CD4-positive, alpha-beta T cell treated with Interleukin-1 beta for 1 hour (primary cell): ENCODE data around the gene ARL4A.
A peak's percentile ranks its signal among the peaks of the same experiment; 100 is the strongest.

ENCODE experiments used
- DNase-seq, 2 donors: peaks; one replicate each; pipeline ENCODE4 v3.0.0-alpha.2; 2020 to 2022

ARL4A gene

DNA sequence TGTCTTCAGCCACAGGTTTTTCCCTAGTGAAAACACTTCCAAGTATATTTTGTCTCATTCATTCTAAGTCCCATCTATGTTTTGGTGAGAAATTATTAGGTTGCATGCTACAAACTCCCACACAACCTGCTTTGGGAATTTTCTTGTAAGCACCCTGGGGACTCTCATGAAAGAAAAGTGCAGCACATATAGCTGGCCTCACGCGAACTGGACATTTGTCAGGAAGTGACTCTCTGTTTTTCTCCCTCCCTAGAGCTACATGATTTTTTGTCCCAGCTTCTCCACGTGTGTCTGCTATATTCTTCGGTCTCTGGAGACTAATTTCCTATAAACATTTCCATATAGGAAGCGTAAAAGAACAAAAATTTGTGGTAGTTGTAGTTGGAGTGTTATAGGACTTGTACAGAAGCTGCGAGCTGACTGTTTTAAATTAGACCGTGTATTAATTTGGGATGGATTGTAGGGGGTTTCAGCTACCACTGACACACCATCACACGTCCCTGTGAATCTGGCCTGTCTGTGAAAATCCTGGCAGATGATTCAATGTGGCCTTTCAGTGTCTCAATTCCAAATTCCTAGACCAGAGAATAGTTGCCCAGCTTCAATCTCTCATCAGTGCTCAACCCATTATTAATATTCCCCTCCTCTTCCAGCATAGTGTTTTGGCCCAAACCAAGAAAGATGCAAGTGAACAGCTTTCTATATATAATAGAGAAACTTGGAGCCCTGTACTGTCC lies 40.2 kb downstream of the ARL4A start:
- no peak for DNase-seq

GRCh38 chr7:12728192-12728538 lies 40.7 kb downstream of the ARL4A start:
- no peak for DNase-seq

DNA sequence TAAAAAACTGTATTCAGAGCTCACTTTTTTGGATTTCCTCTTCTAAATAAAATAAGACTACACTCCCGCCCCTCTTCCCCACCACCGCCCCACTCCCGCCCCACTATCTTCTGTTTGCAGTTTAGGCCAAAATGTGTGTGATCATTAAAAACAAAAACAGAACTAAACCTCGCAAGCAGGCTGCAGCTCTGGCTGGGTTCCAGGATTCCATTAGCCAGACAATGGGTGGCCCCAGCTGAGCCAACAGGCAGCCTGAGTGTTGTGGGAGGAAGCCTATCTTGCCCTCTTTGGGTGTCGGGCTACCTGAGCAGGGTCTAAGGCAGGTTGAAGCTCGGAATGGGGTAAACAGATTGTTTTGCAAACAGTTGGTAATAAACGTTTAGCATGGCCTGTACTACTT lies 41.7 kb downstream of the ARL4A start:
- DNase-seq: peak in 1 of 2 donors; percentile 5

DNA sequence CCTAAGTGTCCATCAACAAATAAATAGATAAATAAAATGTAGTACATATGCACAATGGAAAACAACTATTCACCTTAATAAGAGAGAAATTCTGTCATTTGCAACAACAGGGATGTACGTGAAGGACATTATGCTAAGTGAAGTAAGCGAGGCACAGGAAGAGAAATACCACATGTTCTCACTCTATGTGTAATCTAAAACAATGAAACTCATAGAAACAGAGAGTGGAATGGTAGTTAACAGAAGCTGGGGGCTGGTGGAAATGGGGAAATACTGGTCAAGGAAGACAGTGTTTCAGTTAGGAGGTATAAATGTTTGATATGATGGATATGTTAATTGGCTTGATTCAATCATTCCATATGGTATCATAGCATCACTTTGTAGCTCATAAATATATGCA lies 43.1 kb downstream of the ARL4A start:
- DNase-seq: no peak

DNA sequence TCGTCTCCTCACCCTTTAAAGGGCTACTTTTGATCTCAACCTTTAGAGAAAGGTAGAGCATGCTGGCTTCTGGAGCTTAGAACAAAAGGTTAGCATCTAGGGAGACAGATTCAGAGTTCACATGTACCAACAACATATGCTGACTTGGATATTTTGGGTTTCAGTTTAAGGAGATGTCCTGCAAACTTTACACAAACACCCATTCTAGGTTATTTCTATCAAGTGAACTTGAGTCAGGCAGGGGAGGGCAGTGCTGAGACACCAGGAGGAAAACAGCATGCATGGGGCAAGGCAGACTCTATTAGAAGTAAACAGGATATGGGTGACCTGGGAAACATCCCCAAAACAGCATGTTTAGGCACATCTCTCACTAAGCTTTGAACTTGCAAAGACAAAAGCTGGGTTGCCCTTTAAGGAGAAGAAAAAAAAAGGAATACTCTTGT lies 43.8 kb downstream of the ARL4A start:
- DNase-seq: peak; percentile 4 to 39

- DNase-seq: peak in 1 of 2 donors; percentile 24
Measured at GRCh38 chr7:12731775-12732174, 44.3 kb downstream of the ARL4A start.

DNA sequence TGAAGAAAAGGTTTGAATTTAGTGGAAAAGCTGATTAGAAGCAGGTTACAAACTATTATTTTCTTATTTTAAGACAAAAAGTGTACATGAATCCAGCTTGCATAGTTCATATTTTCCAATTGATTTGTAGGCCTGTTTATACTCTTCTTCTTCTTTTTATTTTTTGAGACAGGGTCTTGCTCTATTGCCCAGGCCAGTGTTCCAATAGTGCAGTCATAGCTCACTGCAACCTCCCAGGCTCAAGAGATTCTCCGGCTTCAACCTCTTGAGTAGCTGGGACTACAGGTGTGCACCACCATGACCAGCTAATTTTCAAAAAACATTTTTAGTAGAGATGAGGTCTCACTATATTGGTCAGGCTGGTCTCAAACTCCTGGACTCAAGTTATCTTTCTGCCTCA lies 45.0 kb downstream of the ARL4A start:
- no peak for DNase-seq

DNA sequence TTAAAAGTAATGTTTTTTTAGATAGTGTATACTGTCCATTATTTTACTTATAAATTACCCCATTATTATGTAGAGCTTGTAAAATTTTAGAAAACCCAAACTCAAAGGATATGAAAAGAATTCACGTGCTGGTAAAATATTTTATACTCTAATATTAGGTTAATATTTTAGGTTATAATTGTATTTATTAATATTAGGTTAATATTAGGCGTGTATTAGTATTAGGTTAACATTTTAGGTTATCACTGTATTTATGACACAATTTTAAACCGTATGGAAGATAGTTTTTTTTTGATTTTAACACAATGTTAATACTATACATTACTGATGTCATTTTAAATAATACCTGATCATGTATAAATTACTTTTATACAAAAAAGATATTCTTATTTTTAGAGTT lies 48.5 kb downstream of the ARL4A start:
- DNase-seq: no peak

DNA sequence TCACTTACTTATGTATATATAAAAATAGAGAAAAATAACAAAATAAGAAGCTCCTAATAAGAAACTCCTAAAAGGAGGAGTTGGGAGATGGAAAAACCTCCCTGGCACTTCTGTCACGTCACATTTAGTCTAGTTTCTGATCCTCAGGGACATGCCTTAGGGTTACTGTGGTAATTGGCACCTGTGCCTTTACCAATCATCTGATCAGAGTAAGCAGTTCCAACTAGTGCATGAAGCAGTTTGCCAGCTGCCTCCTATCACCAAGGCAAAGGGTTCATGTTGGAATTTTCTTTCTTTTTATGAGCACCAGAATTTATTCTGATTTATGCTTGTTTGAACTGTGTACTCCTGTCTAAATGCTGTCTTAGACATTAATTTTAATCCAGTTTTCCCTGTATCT lies 49.9 kb downstream of the ARL4A start:
- DNase-seq: no peak

- no peak for DNase-seq
Measured at GRCh38 chr7:12737836-12738235, 50.4 kb downstream of the ARL4A start.

- DNase-seq: no peak
Measured at GRCh38 chr7:12738665-12739064, 51.2 kb downstream of the ARL4A start.
